Activated CD4-positive, alpha-beta T cell treated with anti-CD3 and anti-CD28 coated beads for 4 hours (primary cell): ENCODE results near the gene UBR4.

Source experiments
- DNase-seq, 2 donors: peaks; one replicate each; pipeline ENCODE4 v3.0.0-alpha.2; 2020

Gene UBR4

DNA sequence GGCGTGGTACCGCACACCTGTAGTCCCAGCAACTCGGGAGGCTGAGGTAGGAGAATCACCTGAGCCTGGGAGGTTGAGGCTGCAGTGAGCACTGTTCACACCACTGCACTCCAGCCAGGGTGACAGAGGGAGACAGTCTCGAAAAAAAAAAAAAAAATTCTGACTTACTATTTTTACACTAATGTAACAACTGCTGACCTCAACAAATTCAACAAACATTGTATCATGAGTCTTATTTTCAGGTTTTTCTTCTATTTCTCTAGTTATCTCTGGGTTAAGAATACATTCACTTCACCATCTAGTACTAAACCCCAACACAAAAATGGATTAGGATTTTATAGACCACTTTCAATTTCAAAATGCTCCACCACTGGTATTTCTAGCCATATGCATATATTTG lies 72.9 kb downstream of the UBR4 start:
- DNase-seq = no peak

DNA sequence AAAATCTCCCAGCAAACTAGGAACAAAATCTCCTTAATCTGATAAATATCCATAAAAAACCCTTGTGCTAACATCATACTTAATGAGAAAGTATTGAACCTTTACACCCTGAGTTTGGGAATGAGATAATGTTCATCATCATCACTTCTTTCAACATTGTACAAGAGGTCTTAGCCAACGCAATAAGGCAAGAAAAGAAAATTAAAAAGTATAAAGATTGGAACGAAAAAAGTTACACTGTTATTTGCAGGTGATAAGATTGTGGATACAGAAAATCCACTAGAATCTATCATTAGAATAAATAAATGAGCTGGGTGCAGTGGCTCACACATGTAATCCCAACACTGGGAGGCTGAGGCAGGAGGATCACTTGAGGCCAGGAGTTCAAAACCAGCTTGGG lies 76.7 kb downstream of the UBR4 start:
- DNase-seq = no peak

DNA sequence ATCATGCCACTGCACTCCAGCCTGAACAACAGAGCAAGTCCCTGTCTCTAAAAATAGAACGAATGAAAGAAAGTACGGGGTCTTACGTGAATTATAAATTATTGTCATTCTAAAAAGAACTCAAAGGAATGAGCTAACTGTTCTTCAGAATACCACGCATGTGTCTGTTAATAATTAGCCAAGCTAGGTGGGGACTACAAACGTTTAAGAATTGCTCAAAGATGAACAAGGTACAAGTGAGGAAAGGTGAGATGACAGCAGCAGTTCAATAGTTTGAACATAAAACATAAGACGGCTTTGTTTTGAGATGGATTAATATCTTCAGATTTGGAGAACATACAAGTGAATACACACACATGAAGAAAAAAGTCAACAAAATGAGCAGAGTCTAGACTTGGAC lies 79.6 kb downstream of the UBR4 start:
- no peak for DNase-seq

DNA sequence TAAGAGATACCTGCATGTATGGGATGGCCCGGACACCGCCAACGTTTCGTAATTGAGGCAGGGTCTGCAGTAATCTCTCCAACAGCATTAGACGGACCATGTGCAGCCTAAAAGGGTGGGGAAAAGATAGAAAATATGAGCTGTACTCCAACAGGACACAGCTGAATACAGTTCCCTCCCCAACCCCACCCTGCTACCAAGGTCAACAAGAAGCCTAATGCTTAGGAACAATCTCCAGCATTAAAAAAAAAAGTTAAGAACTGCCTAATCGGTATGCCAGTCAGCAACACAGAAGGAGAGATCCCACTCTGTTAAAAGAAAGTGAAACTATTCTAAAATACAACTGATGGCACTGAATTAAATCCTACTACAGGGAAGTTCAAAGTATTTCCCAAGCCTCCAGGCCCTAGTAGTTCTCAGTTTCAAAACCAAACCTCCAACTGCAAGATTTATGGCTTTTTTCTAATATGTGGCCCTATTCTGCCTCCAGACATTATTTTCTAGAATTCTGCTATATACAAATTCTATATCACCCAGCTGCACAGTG lies 81.0 kb downstream of the UBR4 start:
- DNase-seq = no peak

DNA sequence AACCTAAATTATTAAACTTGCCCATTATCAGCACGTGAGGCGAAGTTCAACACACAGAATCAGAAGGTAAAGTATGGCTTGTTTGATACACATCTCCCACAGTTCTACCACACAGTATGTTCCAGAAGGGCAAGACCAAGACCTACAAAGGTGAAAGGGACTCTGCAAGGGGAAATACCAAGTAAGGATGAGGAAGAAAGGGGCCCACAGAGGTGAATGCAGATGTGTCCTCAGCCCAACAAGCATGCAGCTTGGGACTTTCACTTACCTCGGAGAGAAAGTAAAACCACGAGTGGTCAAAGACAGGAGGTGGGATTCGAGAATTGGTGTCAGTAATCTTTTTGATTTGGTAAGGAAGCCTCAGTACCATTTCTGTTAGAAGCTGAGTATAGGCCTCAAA lies 85.8 kb downstream of the UBR4 start:
- no peak for DNase-seq

DNA sequence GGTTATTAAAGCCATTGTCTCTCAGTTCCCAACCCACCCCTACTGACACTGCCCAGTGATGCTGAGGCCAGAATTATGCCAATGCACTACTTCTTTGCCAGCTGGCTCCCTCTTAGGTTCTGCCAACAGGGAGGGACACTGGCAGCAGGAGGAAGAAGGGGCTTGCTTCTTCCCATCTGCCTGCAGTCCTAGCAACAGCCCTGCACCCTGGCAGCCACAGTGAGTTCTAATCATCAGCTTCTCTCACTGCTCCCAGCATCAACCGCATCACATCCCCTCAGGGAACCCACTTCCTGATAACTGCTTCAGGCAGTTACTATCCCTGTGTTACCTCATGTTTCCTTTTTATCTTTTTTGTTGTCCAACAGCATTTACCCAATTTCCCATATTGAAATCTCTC lies 86.2 kb downstream of the UBR4 start:
- DNase-seq = peak in 1 of 2 donors; percentile 8

DNA sequence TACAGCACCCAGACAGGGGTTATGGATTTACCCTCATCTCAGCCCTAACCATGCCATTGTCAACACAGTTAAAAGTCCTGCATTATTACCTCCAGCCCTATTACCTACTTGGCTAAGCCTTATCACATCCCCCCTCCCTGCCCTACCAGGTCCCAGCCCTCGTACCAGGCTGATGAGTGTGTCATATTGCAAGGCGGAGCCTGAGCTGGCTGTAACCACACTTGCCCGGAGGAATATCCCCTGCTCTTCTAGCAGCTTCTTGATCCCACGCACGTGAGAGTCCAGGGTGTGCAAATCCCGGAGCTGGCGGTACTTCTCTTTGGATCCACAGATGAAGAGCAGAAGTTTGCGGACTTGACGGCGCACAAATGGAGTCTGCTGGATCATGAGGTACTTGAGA lies 87.4 kb downstream of the UBR4 start:
- no peak for DNase-seq

DNA sequence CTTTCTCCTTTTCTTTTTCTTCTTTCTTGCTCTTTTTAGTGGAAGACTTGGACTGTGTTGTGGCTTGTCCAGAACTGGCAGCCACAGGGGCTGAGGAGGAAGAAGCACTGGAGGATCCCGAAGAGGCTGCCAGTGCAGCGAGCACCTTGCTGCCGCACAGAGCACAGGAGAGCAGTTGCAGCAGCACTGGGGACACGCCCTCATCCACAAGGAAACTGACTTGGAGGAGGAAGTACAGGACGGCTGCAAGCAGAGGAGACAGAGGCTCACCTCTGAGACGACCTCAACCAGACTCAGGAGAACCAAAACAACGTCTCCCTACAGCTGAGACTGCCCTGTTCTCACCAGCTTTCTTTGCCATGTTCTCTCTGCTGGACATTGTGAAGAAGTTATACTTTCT lies 88.9 kb downstream of the UBR4 start:
- DNase-seq = no peak

DNA sequence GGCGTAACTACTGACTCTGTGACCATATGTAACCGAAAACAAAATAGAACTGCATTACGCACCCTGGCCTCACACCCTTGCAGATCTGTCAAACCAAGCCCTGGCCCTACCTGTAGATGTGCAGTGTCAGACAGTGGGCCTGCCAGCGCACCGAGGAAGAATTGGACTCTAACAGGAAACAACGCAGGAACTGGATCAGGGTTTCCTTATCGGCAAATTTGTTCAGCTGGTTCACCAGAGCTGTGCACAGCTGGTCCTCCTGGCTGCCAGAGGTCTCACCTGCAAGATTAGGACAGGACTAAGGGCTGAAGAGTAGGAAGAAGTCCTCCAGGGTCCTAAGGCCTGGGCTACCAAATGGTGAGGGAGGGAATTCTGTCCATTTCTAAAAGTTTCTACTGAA lies 90.0 kb downstream of the UBR4 start:
- DNase-seq = no peak

DNA sequence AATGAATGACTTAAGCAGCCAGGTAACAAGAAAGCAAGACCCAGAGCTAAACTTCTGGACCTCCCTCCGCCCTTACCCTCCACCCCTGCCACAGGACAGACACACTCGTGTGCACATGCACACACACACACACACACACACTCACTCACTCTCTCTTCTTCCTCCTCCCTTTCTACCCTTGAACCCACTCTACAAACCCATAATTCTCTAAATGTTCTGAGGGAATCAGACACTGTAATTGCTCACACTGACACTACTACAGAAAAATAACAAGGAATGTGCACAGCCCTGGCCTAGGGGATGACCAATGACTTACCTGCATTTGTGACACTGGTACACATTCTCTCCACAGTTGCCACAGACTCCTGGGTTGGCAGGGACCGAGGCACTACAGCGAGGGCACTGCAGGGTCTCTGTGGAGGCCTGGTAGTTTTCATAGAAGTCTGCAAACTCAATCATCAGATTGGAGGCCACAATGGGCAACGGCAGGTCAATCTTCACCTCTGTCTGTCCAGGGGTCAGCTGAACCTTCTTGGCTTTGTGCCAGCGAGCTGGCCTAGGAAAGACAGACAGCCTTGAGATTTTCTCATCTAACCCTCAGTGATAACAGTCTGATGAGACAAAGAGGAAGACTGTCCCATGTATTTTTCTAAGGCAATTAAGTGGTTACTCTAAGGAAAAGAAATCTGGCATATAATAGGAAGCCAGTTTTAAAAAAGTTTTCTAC lies 94.8 kb downstream of the UBR4 start:
- DNase-seq = no peak

DNA sequence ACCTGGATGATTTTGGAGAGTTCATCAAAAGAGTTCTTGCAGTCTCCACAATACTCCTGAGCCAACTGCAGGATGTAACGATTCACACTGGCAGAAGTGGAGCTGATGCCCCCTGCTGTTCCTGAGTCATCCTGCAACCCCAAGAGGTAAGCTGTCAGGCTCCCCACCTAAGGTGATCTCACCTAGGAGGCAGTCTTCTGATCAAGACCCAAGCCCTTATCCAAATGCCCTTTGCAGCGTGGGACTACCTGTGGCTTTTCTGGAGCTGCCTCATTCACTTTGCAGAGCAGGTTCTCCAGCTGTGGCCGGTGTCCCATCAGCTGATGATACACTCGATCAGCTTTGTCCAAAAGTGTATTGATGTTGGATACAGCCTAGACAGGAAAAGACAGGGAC lies 96.4 kb downstream of the UBR4 start:
- DNase-seq = peak; percentile 7 to 8

DNA sequence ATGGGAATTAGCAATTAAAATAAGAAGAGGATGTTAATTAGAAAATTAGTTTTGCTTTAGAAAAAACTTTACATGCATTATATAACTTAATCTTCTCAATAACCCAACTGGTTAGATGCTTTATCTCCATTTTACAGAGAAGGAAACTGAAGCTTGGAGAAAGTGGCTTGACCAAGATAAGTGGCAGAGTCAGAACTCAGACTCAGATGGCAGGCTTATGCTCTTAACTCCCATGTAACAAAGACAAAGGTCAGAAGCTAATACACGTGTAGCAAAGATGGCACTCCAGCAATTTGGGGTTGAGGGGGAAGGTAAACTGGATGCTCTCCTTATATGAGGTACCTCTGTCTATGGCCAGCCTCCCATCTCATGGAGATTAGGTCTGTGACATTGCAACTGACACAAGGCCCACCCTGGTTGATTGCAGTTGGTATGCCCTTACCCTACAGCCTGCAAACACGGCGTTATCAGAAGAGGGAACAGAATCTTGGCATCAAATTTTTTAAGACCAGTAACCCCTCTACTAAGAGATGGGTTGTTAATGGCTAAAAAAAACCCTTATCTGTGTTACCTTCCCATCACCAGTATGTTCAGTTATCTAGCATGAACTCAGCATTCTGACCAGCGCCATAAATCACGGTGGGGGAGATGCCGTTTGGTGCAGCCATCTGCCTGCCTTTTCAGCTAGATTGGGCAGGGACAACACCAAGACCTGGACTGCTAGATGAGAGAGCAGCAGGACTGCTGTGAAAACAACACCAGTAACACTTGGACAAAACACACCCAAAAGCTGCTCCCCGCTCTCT lies 97.0 kb downstream of the UBR4 start:
- no peak for DNase-seq

DNA sequence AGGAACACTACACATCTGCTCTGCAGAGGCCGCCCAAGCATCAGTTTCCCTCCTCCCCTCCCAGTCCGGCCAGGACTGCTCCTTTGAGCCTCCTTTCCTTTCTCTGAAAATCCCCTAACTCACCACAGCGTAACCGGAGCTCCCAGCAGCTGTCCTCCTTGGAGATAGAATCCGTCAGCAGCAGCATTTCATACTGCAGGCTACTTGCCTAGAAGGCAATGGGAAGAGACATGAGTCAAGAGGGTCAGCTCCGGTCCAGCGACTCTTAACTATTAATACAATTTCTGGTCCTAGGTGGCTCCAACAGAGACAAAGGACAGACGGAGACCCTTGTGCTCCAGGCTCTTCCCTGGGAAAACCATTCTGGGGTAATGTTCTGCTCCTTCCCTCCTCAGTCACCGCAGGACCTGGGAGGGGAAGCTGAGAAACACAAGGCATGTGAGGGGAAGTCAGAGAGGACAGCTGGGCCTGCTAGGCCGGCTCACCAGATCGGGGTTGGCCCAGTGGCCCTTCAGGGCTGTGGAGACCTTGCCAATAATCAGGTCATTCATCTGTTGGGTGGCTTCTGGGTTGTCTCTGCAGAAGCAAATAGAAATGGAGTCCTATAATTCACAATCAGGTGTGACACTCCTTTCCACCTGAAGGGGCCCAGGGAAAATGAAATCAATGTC lies 99.7 kb downstream of the UBR4 start:
- no peak for DNase-seq

DNA sequence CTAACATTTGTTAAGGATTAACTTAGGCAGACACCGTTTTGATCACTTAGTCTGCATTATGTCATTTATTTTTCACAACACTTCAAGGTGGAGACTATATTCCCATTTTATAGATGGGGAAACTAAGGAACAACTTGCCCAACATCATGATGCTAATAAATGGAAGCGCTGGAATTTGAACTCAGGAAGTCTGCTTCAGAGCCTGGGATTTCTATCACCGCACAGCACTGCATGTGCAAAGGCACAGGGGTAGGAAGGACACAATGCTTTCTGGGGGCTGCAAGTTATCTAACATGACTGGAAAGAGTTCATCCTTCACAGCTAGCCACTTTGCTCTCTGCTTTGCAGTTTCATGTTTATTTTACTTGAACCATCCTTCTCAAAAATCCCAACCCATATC lies 100.5 kb downstream of the UBR4 start:
- DNase-seq = no peak

DNA sequence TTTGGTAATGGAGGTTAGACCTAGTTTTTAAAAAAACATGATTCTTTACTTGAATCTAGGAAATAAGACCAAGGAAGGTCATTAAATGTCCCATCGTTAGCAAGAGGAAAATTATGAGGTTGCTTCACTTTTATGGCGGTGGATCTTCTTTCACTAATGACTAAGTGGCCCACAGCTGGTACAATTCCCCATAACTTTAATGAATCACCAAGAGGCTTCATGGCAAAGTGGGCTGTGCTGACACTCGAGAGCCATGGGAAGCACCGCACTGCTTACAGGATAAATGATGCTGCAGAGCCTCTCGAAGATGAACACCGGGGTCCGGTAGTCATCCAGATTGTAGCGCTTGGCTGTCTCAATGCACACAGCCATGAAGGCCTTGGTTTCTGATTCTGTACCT lies 108.8 kb downstream of the UBR4 start:
- DNase-seq = no peak

DNA sequence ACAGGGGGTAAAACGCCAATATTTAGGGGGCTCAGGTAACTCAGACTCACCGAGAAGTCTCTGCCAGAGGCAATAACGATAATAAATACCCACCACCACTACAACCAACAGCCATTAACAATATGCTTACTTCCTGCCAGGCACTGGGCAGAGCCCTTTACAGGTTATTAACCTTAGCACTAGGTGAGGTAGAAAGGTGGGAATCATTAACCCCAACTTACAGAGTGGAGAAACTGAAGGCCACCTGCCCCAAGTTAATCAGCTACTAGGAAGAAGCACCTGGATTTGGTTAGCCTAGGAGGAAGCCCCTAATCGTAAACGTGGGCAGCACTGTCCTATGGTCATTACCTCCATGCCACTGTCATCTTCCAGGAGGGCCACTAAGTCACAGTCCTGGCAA lies 110.0 kb downstream of the UBR4 start:
- no peak for DNase-seq

DNA sequence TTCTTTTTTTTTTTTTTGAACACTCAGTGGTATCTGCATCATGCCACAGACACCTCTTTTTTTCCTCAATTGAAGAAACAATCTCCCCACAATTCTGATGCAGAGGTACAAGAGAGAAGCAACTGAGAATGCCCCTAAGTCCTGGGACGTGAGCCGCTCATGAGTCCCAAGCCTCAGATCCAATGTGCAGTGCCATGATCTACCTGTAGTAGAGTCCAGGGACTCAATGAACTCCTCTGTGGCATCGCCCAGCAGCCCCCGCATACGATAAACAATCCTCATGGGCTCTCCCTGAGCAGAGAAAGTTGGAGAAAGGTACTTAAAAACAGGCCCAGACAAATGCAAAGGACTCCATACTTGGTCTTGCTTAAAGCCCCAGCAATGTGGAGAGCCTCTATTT lies 113.1 kb downstream of the UBR4 start:
- no peak for DNase-seq

DNA sequence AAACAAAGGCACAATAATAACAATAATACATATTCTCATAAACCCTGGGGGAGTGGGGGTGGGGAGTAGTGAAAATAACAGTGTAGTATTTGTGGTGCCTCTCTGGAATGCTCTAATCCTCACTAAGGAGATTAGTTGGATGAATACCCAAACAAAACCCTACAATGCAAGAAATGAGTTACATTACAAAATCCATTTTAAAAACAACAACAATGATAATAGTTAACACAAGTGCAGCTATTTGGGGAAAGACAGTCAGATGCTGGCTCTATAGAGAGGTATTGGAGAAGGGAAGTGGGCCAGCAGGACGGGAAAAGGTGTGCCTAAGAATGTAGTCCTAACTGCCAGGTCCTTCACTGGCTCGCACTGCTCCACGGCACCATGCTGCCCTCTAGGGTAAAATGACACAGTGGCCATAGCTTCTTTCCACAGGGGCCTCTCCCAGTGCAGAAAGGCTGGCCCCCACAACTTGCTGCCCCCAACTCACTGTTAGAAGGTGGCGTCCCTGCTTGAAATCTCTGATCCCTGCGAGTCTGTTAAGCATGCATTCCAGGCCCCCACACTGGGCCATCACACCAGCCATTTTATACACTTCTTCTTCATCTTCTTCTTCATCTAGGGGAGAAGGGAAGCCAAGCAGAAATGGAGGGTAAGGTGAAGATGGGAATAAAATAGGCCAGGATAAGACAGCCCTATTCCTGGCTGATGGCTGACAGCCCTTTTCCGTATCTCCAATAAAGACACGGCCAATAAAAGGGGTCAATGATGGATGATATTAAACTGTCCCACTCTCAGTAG lies 113.8 kb downstream of the UBR4 start:
- DNase-seq = peak in 1 of 2 donors; percentile 13

DNA sequence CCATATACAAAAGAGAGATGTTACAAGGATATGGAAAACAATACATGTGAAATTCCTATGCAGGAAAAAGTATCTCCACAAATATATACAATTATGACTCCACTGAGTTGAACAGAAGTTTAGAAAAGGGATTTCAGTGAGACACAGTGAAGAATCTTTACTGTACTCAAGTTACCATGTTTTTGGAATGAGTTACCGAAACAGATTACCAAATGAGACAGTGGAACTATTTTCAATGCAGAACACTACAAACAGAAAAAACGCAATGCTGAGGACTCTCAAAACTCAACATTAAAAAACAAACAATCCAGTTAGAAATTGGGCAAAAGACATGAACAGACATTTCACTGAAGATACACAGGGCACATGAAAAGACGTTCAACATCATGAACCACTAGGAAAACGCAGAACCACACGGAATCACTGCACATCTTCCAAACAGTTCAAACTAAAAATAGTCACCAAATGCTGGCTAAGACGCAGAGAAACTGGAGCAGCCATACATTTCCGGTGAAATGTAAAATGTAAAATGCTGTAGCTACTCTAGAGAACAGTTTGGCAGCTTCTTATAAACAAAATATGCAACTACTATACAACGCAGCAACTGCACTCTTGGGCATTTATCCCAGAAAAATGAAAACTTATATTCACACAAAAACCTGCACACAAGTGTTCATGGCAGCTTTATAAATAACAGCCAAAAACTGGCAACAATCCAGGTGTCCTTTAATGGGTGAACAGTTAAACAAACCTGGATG lies 118.7 kb downstream of the UBR4 start:
- DNase-seq = no peak

DNA sequence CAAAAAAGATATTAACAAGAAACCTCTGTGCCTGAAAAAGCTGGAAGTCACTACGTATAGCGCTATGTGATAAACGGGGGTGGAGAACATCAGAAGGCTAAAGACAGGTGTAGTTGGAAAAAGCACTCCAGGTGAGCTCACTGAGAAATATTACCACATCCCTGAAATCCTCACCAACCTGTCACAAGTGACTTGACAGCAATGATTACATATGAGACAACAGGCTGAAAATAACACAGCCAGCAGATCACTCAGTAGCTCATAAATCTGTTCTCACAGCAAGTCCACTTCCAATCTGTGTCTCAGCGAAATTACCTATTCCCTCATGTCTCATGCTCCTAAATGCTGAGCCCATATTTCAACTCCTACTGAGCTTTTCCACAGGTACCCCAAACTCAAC lies 120.5 kb downstream of the UBR4 start:
- DNase-seq = no peak

DNA sequence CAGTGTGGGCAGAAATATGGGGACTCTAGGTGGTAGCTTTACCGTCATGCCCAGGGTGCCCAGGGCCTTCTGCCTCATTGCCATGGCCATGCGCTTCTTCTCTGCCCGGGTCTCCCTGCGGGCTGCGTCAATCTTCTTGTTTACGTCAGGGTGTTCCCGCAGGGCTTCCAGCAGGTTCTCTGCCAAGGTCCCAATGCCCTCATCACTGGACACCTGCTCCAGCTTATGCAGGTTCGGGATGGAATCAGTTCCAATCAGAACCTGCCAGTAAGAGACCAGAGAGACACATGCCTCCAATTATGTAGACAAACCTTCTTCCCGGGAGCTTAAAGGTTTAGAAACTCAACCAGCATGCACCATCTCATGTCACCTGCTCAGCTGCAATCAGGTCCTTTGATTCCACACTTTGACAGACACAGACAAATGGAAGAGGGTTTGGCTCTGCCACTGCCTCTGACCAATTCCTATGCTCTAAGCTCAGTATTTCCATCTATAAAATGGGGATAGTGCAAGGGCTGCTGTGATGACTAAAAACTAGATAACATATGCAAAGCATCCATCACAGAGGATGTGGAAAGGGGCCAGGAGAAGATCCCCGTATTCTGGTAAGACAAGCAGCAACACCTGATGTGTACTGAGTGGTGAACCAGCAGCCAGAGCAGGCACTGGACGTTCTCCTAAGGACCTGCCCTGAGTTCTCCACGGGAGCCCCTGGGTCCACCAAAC lies 121.2 kb downstream of the UBR4 start:
- no peak for DNase-seq
